ENCODE data around the gene ST14.

GRCh38 chr11:130161441-130162145 is 2.0 kb downstream of the ST14 start:
- TF ChIP-seq GATA2 (IDR thresholded peaks at IDR 0.05; ENCODE audit: low read depth, low read length): no peak
- TF ChIP-seq GATA3 (IDR thresholded peaks at IDR 0.05; ENCODE audit: low read depth, low read length): no peak

Data from SH-SY5Y (cell line).